HG03139 (cell line): ENCODE measurements around the gene CYP4F2.
"Not testable (repeated sequence)": the region's sequence is repeated elsewhere in the genome, so short reads cannot be mapped to it uniquely, and the experiment has no call there.

Experiments used
- ATAC-seq: cut with Tn5 transposase; IDR thresholded peaks from one replicate; pipeline ENCODE4 v1.9.1; 2021; ENCODE audit not compliant: unreplicated experiment

CYP4F2 gene

GRCh38 chr19:15900032-15900431 lies 2.2 kb upstream of the CYP4F2 start:
- ATAC-seq: not testable (repeated sequence)

GRCh38 chr19:15899561-15899960 lies 1.7 kb upstream of the CYP4F2 start:
- not testable (repeated sequence) for ATAC-seq

GRCh38 chr19:15897026-15897737 lies 692 bp downstream of the CYP4F2 start:
- ATAC-seq: no peak

GRCh38 chr19:15895876-15896430 lies 1.9 kb downstream of the CYP4F2 start:
- ATAC-seq: no peak

GRCh38 chr19:15894359-15894758 lies 3.5 kb downstream of the CYP4F2 start:
- ATAC-seq: no peak

- ATAC-seq: no peak
Observed at GRCh38 chr19:15893477-15893876, 4.4 kb downstream of the CYP4F2 start.

- ATAC-seq: no peak
Observed at GRCh38 chr19:15892012-15892411, 5.9 kb downstream of the CYP4F2 start.

GRCh38 chr19:15891434-15891833 lies 6.4 kb downstream of the CYP4F2 start:
- no peak for ATAC-seq

- ATAC-seq: not testable (repeated sequence)
Observed at GRCh38 chr19:15889339-15889738, 8.5 kb downstream of the CYP4F2 start.

GRCh38 chr19:15885919-15886318 lies 12.0 kb downstream of the CYP4F2 start:
- ATAC-seq: no peak

- ATAC-seq: no peak
Observed at GRCh38 chr19:15885167-15885566, 12.7 kb downstream of the CYP4F2 start.

- not testable (repeated sequence) for ATAC-seq
Observed at GRCh38 chr19:15883329-15883728, 14.5 kb downstream of the CYP4F2 start.

GRCh38 chr19:15874821-15875474 lies 22.9 kb downstream of the CYP4F2 start:
- no peak for ATAC-seq

GRCh38 chr19:15873771-15874170 lies 24.1 kb downstream of the CYP4F2 start:
- ATAC-seq: not testable (repeated sequence)

- ATAC-seq: no peak
Observed at GRCh38 chr19:15871570-15871969, 26.3 kb downstream of the CYP4F2 start.

GRCh38 chr19:15869873-15870272 lies 28.0 kb downstream of the CYP4F2 start:
- ATAC-seq: no peak

- no peak for ATAC-seq
Observed at GRCh38 chr19:15869109-15869555, 28.7 kb downstream of the CYP4F2 start.

- no peak for ATAC-seq
Observed at GRCh38 chr19:15866636-15867035, 31.2 kb downstream of the CYP4F2 start.

- ATAC-seq: no peak
Observed at GRCh38 chr19:15864824-15865223, 33.0 kb downstream of the CYP4F2 start.

GRCh38 chr19:15863272-15863671 lies 34.6 kb downstream of the CYP4F2 start:
- no peak for ATAC-seq

- ATAC-seq: no peak
Observed at GRCh38 chr19:15862444-15862843, 35.4 kb downstream of the CYP4F2 start.

GRCh38 chr19:15860522-15860921 lies 37.4 kb downstream of the CYP4F2 start:
- no peak for ATAC-seq
